Upper lobe of left lung (tissue), 4 donors: ENCODE results near the gene NR2C2AP.

Experiments
- EP300 ChIP-seq, 4 donors: sonication (generic); formaldehyde crosslinking; IDR thresholded peaks; one replicate each; pipeline ENCODE4 v1.5.1; 2017; ENCODE audit warnings: antibody characterized with exemption in 4 of 4, control low read depth in 2 of 4
- POLR2A ChIP-seq, 4 donors: fragments of 450-650 bp; IDR thresholded peaks; one replicate each; pipeline ENCODE4 v1.5.1; 2016 to 2017; ENCODE audit warnings: antibody characterized with exemption in 4 of 4, mild to moderate bottlenecking in 2 of 4
- POLR2AphosphoS5 ChIP-seq, 2 donors: sonication (generic); formaldehyde crosslinking; IDR thresholded peaks; one replicate each; pipeline ENCODE4 v1.5.1; 2017; ENCODE audit warnings: antibody characterized with exemption in 2 of 2
- TF ChIP-seq, protein P1 (sequence below), 6 experiments: fragments of 450-650 bp in 4 of 6; fragments of 200-600 bp in 2 of 6; sonication (generic) in 2 of 6; IDR thresholded peaks; one replicate each; pipeline ENCODE4 v1.5.1; 2016 to 2019; ENCODE audit warnings: antibody characterized with exemption in 6 of 6

DNA sequence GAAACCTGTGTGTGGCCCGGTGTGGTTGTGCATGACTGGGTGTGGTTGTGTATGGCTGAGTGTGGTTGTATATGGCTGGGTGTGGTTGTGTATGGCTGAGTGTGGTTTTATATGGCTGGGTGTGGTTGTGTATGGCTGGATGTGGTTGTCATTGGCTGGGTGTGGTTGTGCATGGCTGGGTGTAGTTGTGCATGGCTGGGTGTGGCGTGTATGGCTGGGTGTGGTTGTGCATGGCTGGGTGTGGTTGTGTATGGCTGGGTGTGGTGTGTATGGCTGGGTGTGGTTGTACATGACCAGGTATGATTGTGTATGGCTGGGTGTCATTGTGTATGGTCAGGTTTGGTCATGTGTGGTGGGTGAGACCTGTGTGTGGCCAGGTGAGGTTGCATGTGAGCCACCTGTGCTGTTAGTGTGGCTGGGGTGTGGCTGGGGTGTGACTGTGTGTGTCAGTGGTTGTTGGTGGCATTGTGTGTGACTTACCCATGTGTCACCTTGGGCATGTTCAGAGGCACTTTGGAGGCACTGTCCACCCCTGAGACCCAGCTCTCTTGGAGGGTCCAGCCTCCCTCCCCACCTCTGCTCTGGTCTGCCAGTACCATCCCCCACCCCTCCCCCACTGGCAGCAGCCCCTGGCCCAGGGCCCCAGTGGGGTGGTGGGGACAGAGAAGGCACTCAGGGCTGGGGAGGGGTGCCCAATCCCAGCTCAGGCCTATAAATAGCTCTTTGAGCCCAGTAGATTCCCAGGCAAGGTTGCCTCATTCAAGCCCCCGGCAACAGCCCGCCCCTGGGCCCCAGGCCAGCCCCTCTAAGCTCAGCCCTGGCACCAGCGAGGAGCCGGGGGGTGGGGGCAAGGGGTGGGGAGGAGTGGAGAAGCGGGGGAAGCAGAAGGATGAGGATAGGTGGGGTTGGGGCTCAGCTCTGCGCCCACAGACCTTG, 4.7 kb upstream of the NR2C2AP start:
- TF ChIP-seq, protein P1, sequence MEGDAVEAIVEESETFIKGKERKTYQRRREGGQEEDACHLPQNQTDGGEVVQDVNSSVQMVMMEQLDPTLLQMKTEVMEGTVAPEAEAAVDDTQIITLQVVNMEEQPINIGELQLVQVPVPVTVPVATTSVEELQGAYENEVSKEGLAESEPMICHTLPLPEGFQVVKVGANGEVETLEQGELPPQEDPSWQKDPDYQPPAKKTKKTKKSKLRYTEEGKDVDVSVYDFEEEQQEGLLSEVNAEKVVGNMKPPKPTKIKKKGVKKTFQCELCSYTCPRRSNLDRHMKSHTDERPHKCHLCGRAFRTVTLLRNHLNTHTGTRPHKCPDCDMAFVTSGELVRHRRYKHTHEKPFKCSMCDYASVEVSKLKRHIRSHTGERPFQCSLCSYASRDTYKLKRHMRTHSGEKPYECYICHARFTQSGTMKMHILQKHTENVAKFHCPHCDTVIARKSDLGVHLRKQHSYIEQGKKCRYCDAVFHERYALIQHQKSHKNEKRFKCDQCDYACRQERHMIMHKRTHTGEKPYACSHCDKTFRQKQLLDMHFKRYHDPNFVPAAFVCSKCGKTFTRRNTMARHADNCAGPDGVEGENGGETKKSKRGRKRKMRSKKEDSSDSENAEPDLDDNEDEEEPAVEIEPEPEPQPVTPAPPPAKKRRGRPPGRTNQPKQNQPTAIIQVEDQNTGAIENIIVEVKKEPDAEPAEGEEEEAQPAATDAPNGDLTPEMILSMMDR (IDR thresholded peaks at IDR 0.05), result no peak
- no peak for TF ChIP-seq POLR2A (IDR thresholded peaks at IDR 0.05)
- TF ChIP-seq POLR2AphosphoS5 (IDR thresholded peaks at IDR 0.05), result no peak
- no peak for TF ChIP-seq EP300 (IDR thresholded peaks at IDR 0.05)
